ENCODE measurements around the gene DEK. TPM values are rescaled to one million over a fixed set of nuclear protein-coding genes. Genes with fewer than 3 reads are reported as not detected.

Gene DEK
- polyA plus RNA-seq, 1 donor, result 107 TPM

DNA sequence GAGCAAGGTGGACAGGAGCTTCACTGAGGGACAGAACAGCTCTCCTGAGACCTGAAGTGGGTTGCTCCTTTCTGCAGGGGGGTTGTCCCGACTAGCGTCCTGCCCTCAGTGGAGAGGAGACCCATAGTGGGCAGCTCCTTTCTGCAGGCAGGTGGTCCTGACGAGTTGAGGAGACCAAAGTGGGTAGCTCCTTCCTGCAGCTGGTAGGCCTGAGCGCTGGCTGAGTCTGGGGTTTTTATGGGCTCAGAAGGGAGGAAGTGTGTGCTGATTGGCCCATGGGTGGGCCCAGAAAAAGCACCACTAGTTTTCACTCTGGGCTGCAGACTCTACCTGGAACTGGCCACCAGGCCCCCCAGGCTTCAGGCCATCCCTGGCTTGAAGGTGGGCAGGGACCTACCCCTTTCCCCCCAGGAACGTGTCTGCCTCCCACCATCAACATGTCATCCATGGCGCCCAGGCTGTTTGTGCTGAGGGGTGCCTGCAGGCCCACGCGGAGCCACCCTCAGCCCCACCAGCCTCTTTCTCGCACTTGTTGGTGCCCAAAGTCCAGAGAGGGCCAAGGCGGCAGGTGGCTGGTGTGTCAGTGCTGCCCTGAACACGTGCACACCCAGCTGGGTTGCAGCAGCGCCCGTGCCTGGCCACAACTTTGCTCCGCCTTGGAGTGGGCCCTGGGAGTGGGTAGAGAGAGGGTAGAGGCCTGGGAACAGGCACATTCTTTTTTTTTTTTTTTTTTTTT lies 1.6 kb upstream of the DEK start:
- no peak for DNase-seq

DNA sequence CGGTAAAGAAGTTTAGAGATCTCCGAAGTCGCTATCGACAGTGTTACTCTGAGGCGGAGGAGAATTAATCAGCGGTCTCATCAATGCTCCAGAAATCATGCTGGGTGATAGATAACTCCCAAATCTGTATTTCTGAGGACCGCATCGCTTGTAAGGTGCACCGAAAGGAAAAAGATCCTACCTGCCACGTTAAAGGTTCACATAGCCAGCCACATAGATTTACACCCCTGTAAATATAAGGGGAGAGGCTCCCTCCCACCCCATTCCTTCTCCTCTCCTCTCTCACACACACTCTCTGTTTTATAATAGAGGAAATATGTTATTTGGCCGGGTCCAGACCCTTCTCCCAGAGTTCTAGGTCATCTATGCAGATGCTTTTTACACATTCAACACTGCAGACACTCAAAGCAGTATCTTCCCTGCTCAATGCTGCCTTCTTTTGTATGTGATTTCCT lies 620 bp upstream of the DEK start:
- no peak for DNase-seq

DNA sequence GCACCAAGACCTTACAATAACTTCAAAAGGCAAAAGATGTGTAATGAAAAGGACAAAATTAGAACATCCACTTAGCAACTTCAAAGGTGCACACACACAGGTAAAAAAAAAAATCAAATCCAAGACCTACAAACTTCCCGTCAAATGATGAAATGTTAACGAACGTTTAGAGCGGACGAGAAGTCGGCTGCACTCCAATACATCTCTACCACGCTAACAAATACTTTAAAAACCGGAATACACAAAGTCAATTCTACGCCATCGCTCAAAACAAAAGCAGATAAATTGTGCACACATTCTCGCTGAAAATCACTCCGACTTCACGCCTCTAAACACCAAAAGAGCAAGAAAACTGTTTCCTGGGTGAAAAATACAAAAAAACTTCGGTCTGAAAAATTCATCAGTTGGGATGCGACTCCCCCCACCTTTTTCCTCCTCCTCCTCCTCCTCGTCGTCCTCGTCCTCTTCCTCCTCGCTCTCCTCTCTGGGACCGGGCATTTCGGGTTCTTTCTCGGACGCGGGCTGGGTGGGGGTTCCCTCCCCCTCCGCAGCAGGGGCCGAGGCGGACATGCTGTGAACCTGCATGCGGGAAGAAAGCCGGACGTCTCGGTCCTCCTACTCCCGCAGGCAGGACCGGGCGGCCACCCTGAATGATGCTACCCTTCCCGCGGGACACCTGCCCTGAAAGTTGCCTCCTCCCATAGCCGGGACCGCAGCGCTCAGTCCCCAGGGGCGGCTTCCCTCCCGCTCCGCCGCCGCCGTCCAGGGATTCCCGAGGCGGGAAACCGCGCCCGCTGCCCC lies 712 bp downstream of the DEK start:
- DNase-seq, result peak; percentile 46

DNA sequence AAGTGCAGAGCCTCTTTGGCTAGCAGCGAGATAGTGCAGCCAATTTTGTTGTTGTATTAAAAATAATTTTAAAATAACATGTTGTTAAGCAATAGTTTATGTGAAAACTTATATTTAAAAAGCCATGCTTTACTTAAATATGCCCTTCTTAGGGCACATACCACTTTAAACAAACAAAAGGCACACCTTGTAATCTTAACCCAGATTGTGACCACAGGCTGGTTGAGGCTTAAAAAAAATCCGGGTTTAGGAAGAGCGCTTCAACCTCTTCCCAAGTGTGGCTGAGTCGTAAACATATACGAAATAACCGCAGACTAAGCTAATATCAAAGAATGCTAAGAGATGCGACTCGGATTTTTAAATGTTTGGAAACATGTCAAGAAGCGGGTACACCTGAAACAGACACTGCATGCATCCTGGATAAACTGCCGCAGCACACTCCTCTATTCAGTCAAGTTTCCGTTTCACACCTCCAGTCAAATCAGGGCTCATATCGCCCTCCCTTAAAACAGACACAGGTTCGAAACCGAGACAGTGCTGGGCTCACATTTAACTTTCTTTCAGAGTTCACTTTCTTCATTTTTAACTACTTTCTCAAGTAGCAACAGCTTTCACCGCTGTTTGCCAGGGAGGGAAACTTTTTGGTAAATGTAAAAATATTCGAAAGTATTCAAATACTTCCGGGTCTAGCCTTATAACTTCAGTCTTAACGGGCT lies 1.5 kb downstream of the DEK start:
- no peak for DNase-seq

DNA sequence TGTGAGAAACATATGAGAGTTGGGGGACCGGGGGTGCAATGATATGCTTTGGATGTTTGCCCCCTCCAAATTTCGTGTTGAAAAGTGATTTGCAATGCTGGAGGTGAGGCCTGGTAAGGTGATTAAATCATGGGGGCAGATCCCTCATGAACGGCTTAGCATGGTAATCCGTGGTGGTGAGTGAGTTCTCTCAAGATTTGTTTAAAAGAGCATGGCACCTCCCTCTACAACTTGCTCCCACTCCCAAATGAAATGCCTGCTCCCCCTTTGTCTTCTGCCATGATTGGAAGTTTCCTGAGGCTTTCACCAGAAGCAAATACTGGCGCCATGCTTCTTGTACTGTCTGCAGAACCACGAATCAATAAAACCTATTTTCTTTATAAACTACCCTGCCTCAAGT lies 2.5 kb downstream of the DEK start:
- DNase-seq, result no peak

DNA sequence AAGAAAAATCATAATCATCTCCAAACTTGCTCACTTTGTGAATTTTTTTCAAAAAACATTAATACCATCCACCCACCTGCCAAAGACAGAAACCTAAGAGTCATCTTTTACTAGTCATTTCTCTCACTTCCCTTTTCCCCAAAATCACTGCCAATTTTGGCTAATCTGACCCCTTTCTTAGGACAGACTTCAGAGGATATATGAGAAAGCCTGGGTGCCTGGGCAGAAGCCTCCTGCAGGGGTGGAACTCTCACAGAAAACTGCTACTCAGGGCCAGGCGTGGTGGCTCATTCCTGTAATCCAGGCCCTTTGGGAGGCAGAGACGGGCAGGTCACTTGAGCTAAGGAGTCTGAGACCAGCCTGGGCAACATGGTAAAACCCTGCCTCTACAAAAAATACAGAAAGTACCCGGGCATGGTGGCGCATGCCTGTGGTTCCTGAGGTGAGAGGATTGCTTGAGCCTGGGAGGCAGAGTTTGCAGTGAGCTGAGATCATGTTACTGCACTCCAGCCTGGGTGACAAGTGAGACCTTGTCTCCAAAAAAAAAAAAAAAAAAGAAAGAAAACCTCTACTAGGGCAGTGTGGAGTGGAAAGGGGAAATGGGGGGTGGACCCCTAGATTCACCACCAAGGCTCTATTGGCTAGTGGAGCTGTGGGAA lies 3.8 kb downstream of the DEK start:
- no peak for DNase-seq

DNA sequence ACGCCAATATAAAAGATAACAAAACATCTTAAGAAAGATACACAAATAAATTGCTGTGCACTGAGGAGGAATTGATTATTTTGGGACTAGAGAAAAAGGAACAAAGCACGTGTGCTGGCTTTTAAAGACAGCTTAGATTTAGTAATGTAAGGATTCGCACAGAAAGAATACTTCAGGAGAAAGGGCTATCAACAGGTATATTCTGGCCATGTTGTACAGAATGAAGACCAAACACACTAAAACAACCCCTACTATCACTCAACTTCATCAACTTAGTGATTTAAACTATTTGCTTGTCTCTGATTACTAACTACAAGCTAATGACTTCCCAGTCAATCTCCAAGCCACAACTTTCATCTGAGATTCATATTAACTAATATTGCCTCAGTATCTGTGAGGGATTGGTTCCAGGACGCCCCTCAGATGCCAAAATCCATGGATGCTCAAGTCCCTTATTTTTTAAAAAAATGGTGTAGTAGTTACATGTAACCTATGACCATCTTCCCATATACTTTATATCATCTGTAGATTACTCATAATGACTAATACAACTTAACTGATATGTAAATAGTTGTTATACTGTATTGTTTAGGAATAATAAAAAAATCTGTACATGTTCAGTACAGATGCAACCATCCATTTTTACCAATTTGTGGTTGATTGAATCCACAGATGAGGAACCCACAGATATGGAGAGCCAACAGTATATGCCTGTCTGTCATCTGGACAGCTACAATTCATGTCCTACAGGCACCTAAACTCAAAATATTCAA lies 4.5 kb downstream of the DEK start:
- DNase-seq, result no peak

DNA sequence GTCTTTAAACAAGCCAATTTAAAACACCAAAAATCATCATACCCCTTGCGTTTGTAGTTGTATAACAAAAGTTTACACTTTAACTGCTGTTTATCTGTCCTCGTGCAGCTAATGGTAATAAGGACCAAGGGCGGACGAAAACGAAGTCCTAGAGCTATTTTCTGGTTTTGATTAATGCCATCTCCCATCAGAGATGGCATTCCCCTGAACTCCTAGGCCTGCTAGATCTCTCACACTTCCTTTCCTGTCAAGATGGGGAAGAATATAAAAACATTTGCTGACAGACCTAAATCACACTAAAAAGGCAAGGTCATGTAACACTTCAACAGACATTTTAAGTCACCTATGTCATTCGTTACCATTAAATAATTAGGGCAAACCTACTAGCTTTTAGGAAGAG lies 9.5 kb downstream of the DEK start:
- DNase-seq, result no peak

DNA sequence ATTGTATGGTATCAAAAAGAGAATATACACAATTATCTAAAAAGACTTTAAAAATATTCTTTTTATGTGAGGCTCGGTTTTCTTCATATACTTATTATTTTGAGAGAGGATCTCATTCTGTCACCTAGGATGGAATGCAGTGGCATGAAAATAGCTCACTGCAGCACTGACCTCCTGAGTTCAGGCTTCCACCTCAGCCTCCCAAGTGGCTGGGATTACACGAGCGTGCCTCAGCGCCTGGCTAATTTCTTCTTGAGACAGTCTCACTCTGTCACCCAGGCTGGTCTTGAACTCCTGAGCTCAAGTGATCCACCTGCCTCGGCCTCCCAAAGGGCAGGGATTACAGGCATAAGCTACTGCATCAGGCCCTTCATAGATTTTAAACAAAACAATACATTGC lies 10.7 kb downstream of the DEK start:
- no peak for DNase-seq

DNA sequence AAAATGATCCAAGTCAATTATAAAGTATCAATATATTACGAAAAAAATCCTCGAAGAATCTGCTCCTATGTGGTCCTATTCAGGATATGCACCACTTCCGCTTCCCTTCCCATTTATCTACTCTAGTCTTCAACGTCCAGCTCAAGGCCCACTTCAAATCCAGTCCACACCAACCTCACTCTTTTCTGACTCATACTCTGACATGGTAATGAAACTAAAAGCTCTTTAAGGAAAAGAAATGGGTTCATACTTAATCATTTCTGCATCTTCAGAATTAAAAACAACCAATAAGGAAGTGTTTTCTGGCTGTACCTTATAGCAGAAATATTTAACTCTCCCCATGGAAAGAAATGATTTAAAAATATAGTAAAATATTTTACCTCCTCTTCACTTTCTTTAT lies 15.1 kb downstream of the DEK start:
- no peak for DNase-seq

DNA sequence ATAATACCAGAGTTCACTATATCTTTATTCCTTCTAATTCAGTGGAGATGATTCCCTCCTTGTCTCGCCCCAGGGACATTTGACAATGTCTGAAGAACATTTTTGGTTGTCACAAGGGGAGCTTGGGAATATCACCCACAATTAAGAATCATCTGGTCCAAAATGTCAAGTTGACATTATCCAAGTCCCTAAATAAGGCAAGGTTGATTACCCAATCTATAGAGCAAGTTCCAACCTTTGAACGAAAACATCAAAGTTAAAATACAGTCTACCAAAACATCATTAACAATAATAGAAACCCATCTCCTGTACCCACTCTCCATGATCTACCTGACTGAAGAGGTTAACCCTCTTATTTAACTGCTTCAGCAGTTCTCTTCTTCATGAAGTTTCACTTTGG lies 15.6 kb downstream of the DEK start:
- no peak for DNase-seq

DNA sequence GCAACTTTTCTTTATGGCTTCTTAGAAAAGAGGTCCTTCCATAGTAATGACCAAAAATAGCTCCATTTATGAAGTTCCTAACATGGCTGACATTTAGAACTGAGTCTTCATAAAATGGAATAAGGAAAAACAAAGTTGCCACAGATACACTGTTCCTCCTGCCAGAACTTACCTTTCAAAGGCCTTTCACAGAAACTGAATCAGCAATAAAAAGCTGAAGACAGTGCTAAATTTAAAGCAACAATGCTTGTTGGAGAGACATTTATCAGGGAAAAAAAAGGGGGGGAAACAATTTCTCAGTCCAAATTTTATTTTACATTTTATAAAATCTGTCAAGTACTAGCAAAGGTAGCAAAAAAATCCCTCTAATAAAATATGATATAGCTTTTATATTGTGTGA lies 17.3 kb downstream of the DEK start:
- DNase-seq, result no peak

DNA sequence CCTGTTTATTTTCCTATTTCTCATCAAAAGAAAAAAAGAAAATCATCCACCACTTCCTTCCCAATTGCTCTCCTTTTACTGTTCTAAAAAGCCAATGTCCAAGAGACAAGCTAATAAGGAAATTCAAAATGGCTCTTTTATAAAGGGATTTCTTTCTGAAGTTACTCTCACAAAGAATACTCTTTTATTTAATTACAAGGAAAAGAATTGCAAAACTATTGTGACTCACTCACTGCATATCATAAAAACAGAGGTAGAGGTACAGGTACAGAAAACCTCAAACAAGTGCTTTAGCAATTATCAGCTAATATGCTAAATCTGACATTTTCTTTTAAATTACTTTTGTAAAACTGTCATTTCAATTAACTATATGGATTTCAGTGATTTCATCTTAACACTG lies 18.1 kb downstream of the DEK start:
- DNase-seq, result no peak

DNA sequence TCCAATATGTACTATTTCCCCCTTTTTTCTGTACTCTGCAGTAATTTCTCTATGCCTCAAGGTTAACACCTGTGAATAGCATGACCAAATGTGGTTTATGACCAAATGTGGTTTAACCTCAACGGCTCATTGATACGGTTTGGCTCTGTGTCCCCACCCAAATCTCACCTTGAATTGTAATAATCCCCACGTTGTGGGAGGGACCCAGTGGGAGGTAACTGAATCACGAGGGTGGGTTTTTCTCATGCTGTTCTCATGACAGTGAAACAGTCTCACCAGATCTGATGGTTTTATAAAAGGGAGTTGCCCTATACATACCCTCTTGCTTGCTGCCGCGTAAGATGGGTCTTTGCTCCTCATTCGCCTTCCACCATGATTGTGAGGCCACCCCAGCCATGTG lies 18.7 kb downstream of the DEK start:
- no peak for DNase-seq

DNA sequence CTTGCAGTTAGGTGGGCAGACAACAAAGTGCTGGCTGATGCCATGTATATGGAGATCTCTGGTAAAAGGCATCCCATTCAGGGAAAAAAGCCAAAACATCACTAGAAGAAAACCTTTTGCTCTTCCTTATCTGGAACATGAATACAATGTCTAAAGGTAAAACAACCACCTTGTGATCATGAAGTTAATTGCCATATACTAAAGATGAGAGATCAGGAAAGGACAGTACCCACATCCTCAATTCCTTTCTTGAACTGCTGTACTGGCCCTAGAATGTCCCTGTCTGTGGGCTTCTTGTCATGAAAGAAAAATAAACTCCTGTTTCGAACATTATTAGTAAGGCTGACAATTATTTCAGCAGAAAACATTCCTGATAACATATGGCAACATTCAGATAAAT lies 19.3 kb downstream of the DEK start:
- no peak for DNase-seq

DNA sequence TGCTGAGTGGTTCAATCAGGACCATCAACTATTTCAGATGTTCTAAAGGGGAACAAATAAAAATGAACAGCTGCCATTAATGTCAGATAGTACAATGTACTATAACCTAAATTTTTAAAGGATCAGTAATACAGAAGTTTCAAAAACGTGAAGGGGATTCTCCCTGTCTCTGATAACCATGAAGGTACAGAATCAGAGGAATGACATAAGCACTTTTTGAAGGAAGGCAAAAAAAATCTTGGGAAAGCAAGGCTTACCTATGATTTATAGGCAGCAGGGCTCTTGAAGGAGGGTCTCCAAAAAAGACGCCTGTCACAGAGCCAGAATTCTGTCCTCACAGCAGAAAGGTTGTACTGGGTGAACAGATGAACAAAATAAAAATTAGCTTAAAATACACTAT lies 20.1 kb downstream of the DEK start:
- DNase-seq, result no peak

DNA sequence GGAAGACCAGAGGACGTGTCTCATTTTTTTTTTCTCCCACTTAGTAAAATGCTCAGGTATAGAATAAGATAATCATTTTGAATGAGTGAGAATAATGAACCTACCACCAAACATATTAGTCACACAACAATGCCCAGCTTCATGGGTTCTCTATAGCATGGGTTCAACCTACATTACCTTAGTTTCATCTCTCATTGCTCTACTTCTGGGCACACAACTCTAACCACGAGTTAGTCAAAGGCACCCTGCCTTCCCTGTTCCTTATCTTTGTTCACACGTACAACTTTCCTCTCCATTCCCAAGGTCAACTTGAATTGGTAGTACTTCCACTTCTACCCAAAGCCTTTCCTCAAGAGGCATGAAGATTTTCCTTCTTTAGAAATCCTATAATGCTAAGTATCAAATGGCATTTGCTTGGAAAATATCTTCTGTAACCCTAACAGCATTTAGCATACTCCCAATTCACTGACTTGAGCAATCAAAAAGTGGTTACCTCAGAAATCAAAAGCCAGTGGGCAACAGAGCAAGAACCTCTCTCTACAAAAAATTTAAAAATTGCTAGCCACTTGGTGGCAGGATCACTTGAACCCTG lies 20.9 kb downstream of the DEK start:
- no peak for DNase-seq

DNA sequence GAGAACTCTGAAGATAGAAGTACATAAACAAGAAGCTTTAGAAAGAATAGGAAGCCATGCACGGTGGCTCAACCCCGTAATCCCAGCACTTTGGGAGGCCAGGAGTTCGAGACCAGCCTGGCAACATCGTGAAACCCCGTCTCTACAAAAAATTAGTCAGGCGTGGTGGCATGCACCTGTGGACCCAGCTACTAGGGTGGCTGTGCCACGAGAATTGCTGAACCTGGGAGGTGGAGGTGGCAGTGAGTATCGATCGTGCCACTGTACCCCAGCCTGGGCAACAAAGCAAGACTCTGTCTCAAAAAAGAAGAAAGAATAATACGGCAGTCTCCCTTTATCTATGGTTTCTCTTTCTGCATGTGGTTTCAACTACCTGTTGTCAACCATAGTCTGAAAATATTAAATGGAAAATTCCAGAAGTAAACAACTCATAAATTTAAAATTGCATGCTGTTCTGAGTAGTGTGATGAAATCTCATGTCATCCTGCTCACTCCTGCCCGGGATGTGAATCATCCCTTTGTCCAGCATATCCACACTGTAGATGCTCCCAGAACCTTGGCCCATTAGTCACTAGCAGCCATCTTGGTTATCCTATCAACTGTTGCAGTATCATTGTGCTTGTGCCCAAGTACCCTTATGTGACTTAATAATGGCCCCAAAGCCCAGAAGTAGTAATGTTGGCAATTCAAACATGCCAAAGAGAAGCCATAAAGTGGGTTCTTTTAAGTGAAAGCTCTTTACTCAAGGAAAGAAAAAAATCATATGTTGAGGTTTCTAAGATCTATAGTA lies 22.1 kb downstream of the DEK start:
- no peak for DNase-seq

DNA sequence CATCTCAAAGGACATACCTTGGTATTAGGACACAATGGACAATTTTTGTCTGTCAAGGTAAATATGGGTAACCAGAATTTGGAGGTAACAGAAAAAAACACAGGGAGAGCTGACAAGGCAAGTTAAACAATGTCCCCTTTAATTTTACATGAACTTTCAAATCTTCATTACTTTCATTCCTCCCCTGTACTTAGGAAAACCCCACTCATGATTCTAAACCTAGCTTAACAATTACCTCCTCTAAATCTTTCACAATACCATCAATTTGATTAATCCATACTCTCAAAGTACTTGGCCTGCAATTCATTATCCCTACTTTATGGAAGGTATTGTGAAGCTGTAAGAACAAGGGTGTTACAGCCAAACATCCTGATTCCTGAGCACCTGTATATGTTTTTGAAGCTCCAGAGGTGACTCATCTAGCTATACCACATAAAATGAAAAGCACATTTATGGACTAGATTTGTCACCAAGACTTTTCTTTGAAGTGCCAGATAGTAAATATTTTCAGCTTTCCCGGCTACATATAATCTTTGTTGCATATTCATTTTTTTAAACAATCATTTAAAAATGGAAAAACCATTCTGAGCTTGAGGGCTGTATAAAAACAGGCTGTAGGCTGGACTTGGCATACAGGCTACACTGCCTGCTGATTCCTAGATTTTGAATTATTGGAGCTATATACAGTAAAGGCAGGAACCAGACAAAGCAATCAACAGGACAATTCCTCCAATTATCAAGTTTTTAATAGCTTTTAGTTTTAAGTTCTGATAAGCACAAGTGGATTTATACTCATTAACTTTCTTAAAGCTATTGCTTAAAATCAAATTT lies 22.9 kb downstream of the DEK start:
- no peak for DNase-seq

DNA sequence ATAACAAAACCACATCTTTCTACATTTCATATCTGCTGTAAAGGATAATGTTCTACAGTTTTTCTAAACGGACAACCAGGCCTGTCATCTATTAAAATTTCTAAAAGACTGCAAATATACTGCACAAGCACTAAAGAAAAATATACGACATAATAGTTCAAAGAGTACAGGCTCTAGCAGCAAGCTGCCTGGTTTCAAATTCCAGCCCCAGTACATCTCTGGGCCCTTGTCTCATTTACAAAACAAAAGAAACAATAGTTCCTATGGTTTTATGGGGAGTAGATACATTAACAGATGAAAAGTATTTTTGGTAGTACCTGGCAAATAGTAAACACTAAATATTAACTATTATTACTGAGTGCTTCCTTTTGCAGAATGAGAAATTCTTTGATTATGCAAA lies 24.1 kb downstream of the DEK start:
- DNase-seq, result no peak

Data from hindlimb muscle (tissue), 1 donor.